OCI-LY7 (cell line): ENCODE results near the gene VPS9D1.

Source experiments
- CTCF ChIP-seq: fragments of 200-600 bp; sonication (generic); conservative IDR thresholded peaks from 2 replicates; pipeline ENCODE4 v1.5.1; 2014; ENCODE audit warnings: mild to moderate bottlenecking, antibody characterized with exemption, low read length, moderate library complexity, mixed read lengths
- EZH2phosphoT487 ChIP-seq: fragments of 200-600 bp; sonication (generic); IDR thresholded peaks from 2 replicates; pipeline ENCODE4 v1.6.1; 2018; ENCODE audit warnings: low read depth, borderline replicate concordance, mild to moderate bottlenecking, mixed run types, antibody characterized with exemption, low read length, moderate library complexity, mixed read lengths

GRCh38 chr16:89678258-89678657, 42.4 kb downstream of the VPS9D1 start:
- TF ChIP-seq CTCF = no peak
- TF ChIP-seq EZH2phosphoT487 = no peak
